ENCODE data around the gene STAT5B. TPM values are rescaled to one million over a fixed set of nuclear protein-coding genes. Genes with fewer than 3 reads are reported as not detected.

Gene STAT5B
- total RNA-seq, 1 donor from 2014 or later: 32.8 TPM

GRCh38 chr17:42179335-42179734 lies 96.9 kb downstream of the STAT5B start:
- DNase-seq (ENCODE audit: low spot score): no peak
- TF ChIP-seq CTCF (IDR thresholded peaks at IDR 0.05): no peak
- peaks cover 31% of the 10 kb centered on the region for H3K27me3 Mint-ChIP-seq (ENCODE audit: low read depth)
- no peaks in the 10 kb centered on the region for H3K36me3 Mint-ChIP-seq (ENCODE audit: low read depth)
- no peak overlapping the region for H3K4me3 Mint-ChIP-seq (ENCODE audit: unreplicated experiment)
- peaks cover 15% of the 10 kb centered on the region for H3K4me1 Mint-ChIP-seq (ENCODE audit: low read depth)
- no peaks in the 10 kb centered on the region for H3K9me3 Mint-ChIP-seq (ENCODE audit: low read depth)
- H3K27ac Mint-ChIP-seq (ENCODE audit: unreplicated experiment): no peak overlapping the region

GRCh38 chr17:42178817-42179216 lies 97.4 kb downstream of the STAT5B start:
- no peak overlapping the region for H3K27ac Mint-ChIP-seq (ENCODE audit: unreplicated experiment)
- peaks cover 14% of the 10 kb centered on the region for H3K4me1 Mint-ChIP-seq (ENCODE audit: low read depth)
- DNase-seq (ENCODE audit: low spot score): no peak
- no peaks in the 10 kb centered on the region for H3K9me3 Mint-ChIP-seq (ENCODE audit: low read depth)
- peaks cover 31% of the 10 kb centered on the region for H3K27me3 Mint-ChIP-seq (ENCODE audit: low read depth)
- no peaks in the 10 kb centered on the region for H3K36me3 Mint-ChIP-seq (ENCODE audit: low read depth)
- TF ChIP-seq CTCF (IDR thresholded peaks at IDR 0.05): no peak
- H3K4me3 Mint-ChIP-seq (ENCODE audit: unreplicated experiment): no peak overlapping the region

GRCh38 chr17:42177684-42178083 lies 98.5 kb downstream of the STAT5B start:
- H3K36me3 Mint-ChIP-seq (ENCODE audit: low read depth): no peaks in the 10 kb centered on the region
- no peak for TF ChIP-seq CTCF (IDR thresholded peaks at IDR 0.05)
- no peak overlapping the region for H3K27ac Mint-ChIP-seq (ENCODE audit: unreplicated experiment)
- no peak overlapping the region for H3K4me3 Mint-ChIP-seq (ENCODE audit: unreplicated experiment)
- peaks cover 33% of the 10 kb centered on the region for H3K27me3 Mint-ChIP-seq (ENCODE audit: low read depth)
- no peaks in the 10 kb centered on the region for H3K9me3 Mint-ChIP-seq (ENCODE audit: low read depth)
- DNase-seq (ENCODE audit: low spot score): no peak
- peaks cover 4% of the 10 kb centered on the region for H3K4me1 Mint-ChIP-seq (ENCODE audit: low read depth)

- Mint-ChIP-seq H3K4me3 (ENCODE audit: unreplicated experiment) (no peak overlapping the region), H3K9me3 (ENCODE audit: low read depth) (no peaks in the 10 kb centered on the region), H3K4me1 (ENCODE audit: low read depth) (no peaks in the 10 kb centered on the region), H3K27me3 (ENCODE audit: low read depth) (peaks cover 34% of the 10 kb centered on the region), H3K27ac (ENCODE audit: unreplicated experiment) (no peak overlapping the region), H3K36me3 (ENCODE audit: low read depth) (no peaks in the 10 kb centered on the region)
- no peak for TF ChIP-seq CTCF (IDR thresholded peaks at IDR 0.05)
- no peak for DNase-seq (ENCODE audit: low spot score)
These were observed 101.9 kb downstream of the STAT5B start for GRCh38 chr17:42174126-42174783.

- Mint-ChIP-seq H3K4me1 (ENCODE audit: low read depth) (no peaks in the 10 kb centered on the region), H3K27ac (ENCODE audit: unreplicated experiment) (no peak overlapping the region), H3K4me3 (ENCODE audit: unreplicated experiment) (no peak overlapping the region), H3K36me3 (ENCODE audit: low read depth) (no peaks in the 10 kb centered on the region), H3K27me3 (ENCODE audit: low read depth) (peaks cover 30% of the 10 kb centered on the region), H3K9me3 (ENCODE audit: low read depth) (no peaks in the 10 kb centered on the region)
- no peak for TF ChIP-seq CTCF (IDR thresholded peaks at IDR 0.05)
- no peak for DNase-seq (ENCODE audit: low spot score)
These were observed 104.4 kb downstream of the STAT5B start for GRCh38 chr17:42171831-42172230.
